ENCODE data around the gene ZNF536.

Gene ZNF536

GRCh38 chr19:30587869-30588268 is 215.7 kb downstream of the ZNF536 start:
- in situ Hi-C loops (cut with MboI; ENCODE audit: low sequenced_read_pairs, unreplicated experiment), result no loop called here
- TF ChIP-seq CTCF (IDR thresholded peaks at IDR 0.05; ENCODE audit: borderline replicate concordance, control extremely low read depth, extremely low read depth, insufficient read depth, missing control alignments), result no peak
- DNase-seq (ENCODE audit: low spot score), result no peak

GRCh38 chr19:30590596-30591229 is 218.5 kb downstream of the ZNF536 start:
- TF ChIP-seq CTCF (IDR thresholded peaks at IDR 0.05; ENCODE audit: borderline replicate concordance, control extremely low read depth, extremely low read depth, insufficient read depth, missing control alignments), result no peak
- in situ Hi-C loops (cut with MboI; ENCODE audit: low sequenced_read_pairs, unreplicated experiment), result no loop called here
- DNase-seq (ENCODE audit: low spot score), result no peak

GRCh38 chr19:30593356-30593755 is 221.2 kb downstream of the ZNF536 start:
- TF ChIP-seq CTCF (IDR thresholded peaks at IDR 0.05; ENCODE audit: borderline replicate concordance, control extremely low read depth, extremely low read depth, insufficient read depth, missing control alignments), result no peak
- no peak for DNase-seq (ENCODE audit: low spot score)
- in situ Hi-C loops (cut with MboI; ENCODE audit: low sequenced_read_pairs, unreplicated experiment), result no loop called here

- in situ Hi-C loops (cut with MboI; ENCODE audit: low sequenced_read_pairs, unreplicated experiment), result no loop called here
- no peak for TF ChIP-seq CTCF (IDR thresholded peaks at IDR 0.05; ENCODE audit: borderline replicate concordance, control extremely low read depth, extremely low read depth, insufficient read depth, missing control alignments)
- DNase-seq (ENCODE audit: low spot score), result no peak
Observed at GRCh38 chr19:30593975-30594745, 222.0 kb downstream of the ZNF536 start.

- no peak for TF ChIP-seq CTCF (IDR thresholded peaks at IDR 0.05; ENCODE audit: borderline replicate concordance, control extremely low read depth, extremely low read depth, insufficient read depth, missing control alignments)
Observed at GRCh38 chr19:30596268-30596667, 224.1 kb downstream of the ZNF536 start.

GRCh38 chr19:30596813-30597399 is 224.7 kb downstream of the ZNF536 start:
- TF ChIP-seq CTCF (IDR thresholded peaks at IDR 0.05; ENCODE audit: borderline replicate concordance, control extremely low read depth, extremely low read depth, insufficient read depth, missing control alignments), result no peak
- in situ Hi-C loops (cut with MboI; ENCODE audit: low sequenced_read_pairs, unreplicated experiment), result no loop called here
- DNase-seq (ENCODE audit: low spot score), result no peak

More at GRCh38 chr19:30596268-30596667, 224.1 kb downstream of the ZNF536 start:
- DNase-seq (ENCODE audit: low spot score), result no peak
- in situ Hi-C loops (cut with MboI; ENCODE audit: low sequenced_read_pairs, unreplicated experiment), result no loop called here
